Measurements from ENCODE around the gene RGS12. TPM values are rescaled to one million over a fixed set of nuclear protein-coding genes. Genes with fewer than 3 reads are reported as not detected.

The RGS12 gene
- total RNA-seq, 1 donor: 15.1 TPM

GRCh38 chr4:3293401-3294391 lies 875 bp downstream of the RGS12 start:
- peak overlapping the region; percentile 80 for H3K4me3 ChIP-seq (ENCODE audit: low read depth, low read length)
- TF ChIP-seq CTCF (IDR thresholded peaks at IDR 0.05; ENCODE audit: insufficient read depth, low read length): no peak
- DNase-seq (ENCODE audit: low read depth): no peak

GRCh38 chr4:3294401-3295241 lies 1.8 kb downstream of the RGS12 start:
- no peak for TF ChIP-seq CTCF (IDR thresholded peaks at IDR 0.05; ENCODE audit: insufficient read depth, low read length)
- DNase-seq (ENCODE audit: low read depth): no peak
- peak overlapping the region; percentile 80 for H3K4me3 ChIP-seq (ENCODE audit: low read depth, low read length)

GRCh38 chr4:3295837-3296624 lies 3.2 kb downstream of the RGS12 start:
- no peak for DNase-seq (ENCODE audit: low read depth)

GRCh38 chr4:3296651-3297050 lies 3.8 kb downstream of the RGS12 start:
- H3K4me3 ChIP-seq (ENCODE audit: low read depth, low read length): no peak overlapping the region
- TF ChIP-seq CTCF (IDR thresholded peaks at IDR 0.05; ENCODE audit: insufficient read depth, low read length): no peak
- no peak for DNase-seq (ENCODE audit: low read depth)

More at GRCh38 chr4:3295837-3296624, 3.2 kb downstream of the RGS12 start:
- no peak for TF ChIP-seq CTCF (IDR thresholded peaks at IDR 0.05; ENCODE audit: insufficient read depth, low read length)
- H3K4me3 ChIP-seq (ENCODE audit: low read depth, low read length): no peak overlapping the region

GRCh38 chr4:3297066-3297859 lies 4.4 kb downstream of the RGS12 start:
- H3K4me3 ChIP-seq (ENCODE audit: low read depth, low read length): no peak overlapping the region
- no peak for TF ChIP-seq CTCF (IDR thresholded peaks at IDR 0.05; ENCODE audit: insufficient read depth, low read length)
- DNase-seq (ENCODE audit: low read depth): no peak
